ENCODE measurements around the gene ACER3. TPM values are rescaled to one million over a fixed set of nuclear protein-coding genes. Genes with fewer than 3 reads are reported as not detected.

Gene ACER3
- total RNA-seq, 1 donor from 2014 or later = 67.2 TPM

GRCh38 chr11:76888989-76889388 is 28.3 kb downstream of the ACER3 start:
- no peak for ATAC-seq
- Histone ChIP-seq H3K4me3 (no peak overlapping the region), H3K36me3 (no peaks in the 10 kb centered on the region), H3K27me3 (ENCODE audit: low read depth) (no peaks in the 10 kb centered on the region), H3K27ac (no peak overlapping the region), H3K9me3 (no peaks in the 10 kb centered on the region), H3K4me1 (peaks cover 37% of the 10 kb centered on the region)
- no peak for DNase-seq
- TF ChIP-seq, protein P1, sequence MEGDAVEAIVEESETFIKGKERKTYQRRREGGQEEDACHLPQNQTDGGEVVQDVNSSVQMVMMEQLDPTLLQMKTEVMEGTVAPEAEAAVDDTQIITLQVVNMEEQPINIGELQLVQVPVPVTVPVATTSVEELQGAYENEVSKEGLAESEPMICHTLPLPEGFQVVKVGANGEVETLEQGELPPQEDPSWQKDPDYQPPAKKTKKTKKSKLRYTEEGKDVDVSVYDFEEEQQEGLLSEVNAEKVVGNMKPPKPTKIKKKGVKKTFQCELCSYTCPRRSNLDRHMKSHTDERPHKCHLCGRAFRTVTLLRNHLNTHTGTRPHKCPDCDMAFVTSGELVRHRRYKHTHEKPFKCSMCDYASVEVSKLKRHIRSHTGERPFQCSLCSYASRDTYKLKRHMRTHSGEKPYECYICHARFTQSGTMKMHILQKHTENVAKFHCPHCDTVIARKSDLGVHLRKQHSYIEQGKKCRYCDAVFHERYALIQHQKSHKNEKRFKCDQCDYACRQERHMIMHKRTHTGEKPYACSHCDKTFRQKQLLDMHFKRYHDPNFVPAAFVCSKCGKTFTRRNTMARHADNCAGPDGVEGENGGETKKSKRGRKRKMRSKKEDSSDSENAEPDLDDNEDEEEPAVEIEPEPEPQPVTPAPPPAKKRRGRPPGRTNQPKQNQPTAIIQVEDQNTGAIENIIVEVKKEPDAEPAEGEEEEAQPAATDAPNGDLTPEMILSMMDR (IDR thresholded peaks at IDR 0.05) = no peak
- intact Hi-C loops (cut with DNase I) = no loop called here

DNA sequence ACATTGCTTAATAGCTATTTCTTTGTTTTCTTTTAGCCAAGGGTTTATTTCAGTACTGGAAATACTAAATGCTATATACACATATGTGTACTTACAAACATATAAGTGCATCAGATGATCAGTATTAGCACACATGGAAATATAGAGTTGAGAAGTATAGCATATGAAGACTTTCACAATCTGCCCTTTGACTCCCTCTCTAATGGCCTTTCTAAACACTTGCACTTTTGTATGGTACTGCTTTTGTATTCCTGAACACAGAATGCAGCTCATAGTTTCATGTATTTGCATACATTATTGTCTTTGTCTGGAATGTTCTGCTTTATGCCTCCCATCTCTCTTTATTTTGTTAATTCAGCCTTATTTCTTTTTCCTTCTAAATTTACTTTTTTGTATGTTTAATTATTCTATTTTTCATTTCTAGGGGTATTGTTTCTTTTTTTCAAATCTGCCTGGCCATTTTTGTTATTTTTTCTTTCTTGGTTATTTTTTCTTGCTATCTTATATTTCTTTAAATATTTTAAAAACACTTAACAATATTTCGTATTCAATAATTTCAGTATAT is 28.8 kb downstream of the ACER3 start:
- H3K27ac ChIP-seq = no peak overlapping the region
- peaks cover 32% of the 10 kb centered on the region for H3K4me1 ChIP-seq
- H3K36me3 ChIP-seq = no peaks in the 10 kb centered on the region
- H3K9me3 ChIP-seq = no peaks in the 10 kb centered on the region
- H3K27me3 ChIP-seq (ENCODE audit: low read depth) = no peaks in the 10 kb centered on the region
- intact Hi-C loops (cut with DNase I) = no loop called here
- TF ChIP-seq, protein P1 (IDR thresholded peaks at IDR 0.05) = no peak
- DNase-seq = no peak
- no peak overlapping the region for H3K4me3 ChIP-seq
- ATAC-seq = no peak

- H3K27me3 ChIP-seq (ENCODE audit: low read depth) = no peaks in the 10 kb centered on the region
- TF ChIP-seq, protein P1 (IDR thresholded peaks at IDR 0.05) = no peak
- H3K36me3 ChIP-seq = no peaks in the 10 kb centered on the region
- no peaks in the 10 kb centered on the region for H3K9me3 ChIP-seq
- H3K4me3 ChIP-seq = no peak overlapping the region
- DNase-seq (no peak), ATAC-seq (no peak)
- intact Hi-C loops (cut with DNase I) = no loop called here
- H3K27ac ChIP-seq = no peak overlapping the region
- peaks cover 24% of the 10 kb centered on the region for H3K4me1 ChIP-seq
These were observed 29.6 kb downstream of the ACER3 start for GRCh38 chr11:76890329-76890728.

- intact Hi-C loops (cut with DNase I) = no loop called here
- Histone ChIP-seq H3K9me3 (no peaks in the 10 kb centered on the region), H3K36me3 (no peaks in the 10 kb centered on the region), H3K27ac (no peak overlapping the region), H3K4me3 (no peak overlapping the region), H3K4me1 (peaks cover 18% of the 10 kb centered on the region), H3K27me3 (ENCODE audit: low read depth) (no peaks in the 10 kb centered on the region)
- TF ChIP-seq, protein P1 (IDR thresholded peaks at IDR 0.05) = no peak
- ATAC-seq = no peak
- DNase-seq = no peak
These were observed 30.6 kb downstream of the ACER3 start for GRCh38 chr11:76891285-76891684.

DNA sequence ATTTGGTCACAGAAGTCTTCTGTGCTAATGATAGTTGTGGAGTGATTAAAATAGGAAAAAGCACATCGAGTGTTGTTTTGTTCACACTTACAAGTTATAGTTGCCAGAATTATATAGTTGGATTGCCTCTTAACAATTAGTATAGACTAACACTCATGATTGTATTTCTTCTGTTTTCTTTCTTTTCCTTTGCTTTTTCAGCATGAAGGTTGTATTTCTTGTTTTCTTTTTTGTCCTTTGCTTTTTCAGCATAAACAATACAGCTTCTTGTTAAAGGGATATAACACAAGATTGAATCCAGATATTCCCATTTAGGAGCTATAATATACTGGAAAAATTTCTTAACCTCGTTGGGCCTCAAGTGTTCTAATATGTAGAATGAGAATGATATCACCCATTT is 31.1 kb downstream of the ACER3 start:
- Histone ChIP-seq H3K27me3 (ENCODE audit: low read depth) (no peaks in the 10 kb centered on the region), H3K4me1 (peaks cover 18% of the 10 kb centered on the region), H3K9me3 (no peaks in the 10 kb centered on the region), H3K4me3 (no peak overlapping the region), H3K27ac (no peak overlapping the region), H3K36me3 (no peaks in the 10 kb centered on the region)
- DNase-seq (no peak), ATAC-seq (no peak)
- intact Hi-C loops (cut with DNase I) = no loop called here
- TF ChIP-seq, protein P1 (IDR thresholded peaks at IDR 0.05) = no peak
